Suprapubic skin (tissue), 3 donors: Measurements from ENCODE around the gene DPP10.

Experiments
- CTCF ChIP-seq, 2 donors: fragments of 200-600 bp in 1 of 2; fragments of 450-650 bp in 1 of 2; sonication (generic) in 1 of 2; IDR thresholded peaks; one replicate each; pipeline ENCODE4 v1.5.1; 2016 to 2019; ENCODE audit warnings: antibody characterized with exemption in 2 of 2, mild to moderate bottlenecking in 1 of 2, moderate library complexity in 1 of 2
- POLR2A ChIP-seq, 2 donors: fragments of 450-650 bp; IDR thresholded peaks; one replicate each; pipeline ENCODE4 v1.6.1; 2017; ENCODE audit warnings: antibody characterized with exemption in 2 of 2, mild to moderate bottlenecking in 2 of 2, moderate library complexity in 2 of 2

GRCh38 chr2:115848192-115848591, 1405.8 kb downstream of the DPP10 start:
- TF ChIP-seq CTCF (IDR thresholded peaks at IDR 0.05) (no peak), POLR2A (IDR thresholded peaks at IDR 0.05) (no peak)
